ENCODE results near the gene TMEM245.

TMEM245 gene

DNA sequence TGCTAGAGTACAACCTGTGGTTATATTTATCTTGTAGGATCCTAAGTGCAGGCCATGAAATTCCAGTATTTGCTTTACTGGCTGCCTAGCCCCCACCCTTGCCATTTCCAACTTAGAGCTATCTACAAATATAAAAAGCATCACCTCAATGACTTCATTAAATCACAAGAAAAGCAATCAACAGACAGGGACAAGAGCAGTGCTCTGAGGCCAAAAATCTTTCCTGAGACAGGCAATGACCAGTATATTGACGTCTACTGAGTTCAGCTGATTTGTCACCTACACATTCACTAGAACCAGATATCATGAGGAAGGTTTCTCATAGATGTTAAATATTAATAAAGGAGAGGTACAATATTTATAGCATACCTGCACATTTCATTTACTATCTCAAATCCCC is 68.0 kb downstream of the TMEM245 start:
- H3K4me3 ChIP-seq (ENCODE audit: low read depth, low read length), result no peak overlapping the region
- TF ChIP-seq, protein P1, sequence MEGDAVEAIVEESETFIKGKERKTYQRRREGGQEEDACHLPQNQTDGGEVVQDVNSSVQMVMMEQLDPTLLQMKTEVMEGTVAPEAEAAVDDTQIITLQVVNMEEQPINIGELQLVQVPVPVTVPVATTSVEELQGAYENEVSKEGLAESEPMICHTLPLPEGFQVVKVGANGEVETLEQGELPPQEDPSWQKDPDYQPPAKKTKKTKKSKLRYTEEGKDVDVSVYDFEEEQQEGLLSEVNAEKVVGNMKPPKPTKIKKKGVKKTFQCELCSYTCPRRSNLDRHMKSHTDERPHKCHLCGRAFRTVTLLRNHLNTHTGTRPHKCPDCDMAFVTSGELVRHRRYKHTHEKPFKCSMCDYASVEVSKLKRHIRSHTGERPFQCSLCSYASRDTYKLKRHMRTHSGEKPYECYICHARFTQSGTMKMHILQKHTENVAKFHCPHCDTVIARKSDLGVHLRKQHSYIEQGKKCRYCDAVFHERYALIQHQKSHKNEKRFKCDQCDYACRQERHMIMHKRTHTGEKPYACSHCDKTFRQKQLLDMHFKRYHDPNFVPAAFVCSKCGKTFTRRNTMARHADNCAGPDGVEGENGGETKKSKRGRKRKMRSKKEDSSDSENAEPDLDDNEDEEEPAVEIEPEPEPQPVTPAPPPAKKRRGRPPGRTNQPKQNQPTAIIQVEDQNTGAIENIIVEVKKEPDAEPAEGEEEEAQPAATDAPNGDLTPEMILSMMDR (IDR thresholded peaks at IDR 0.05; ENCODE audit: borderline replicate concordance, insufficient read depth, low read depth, low read length), result no peak

DNA sequence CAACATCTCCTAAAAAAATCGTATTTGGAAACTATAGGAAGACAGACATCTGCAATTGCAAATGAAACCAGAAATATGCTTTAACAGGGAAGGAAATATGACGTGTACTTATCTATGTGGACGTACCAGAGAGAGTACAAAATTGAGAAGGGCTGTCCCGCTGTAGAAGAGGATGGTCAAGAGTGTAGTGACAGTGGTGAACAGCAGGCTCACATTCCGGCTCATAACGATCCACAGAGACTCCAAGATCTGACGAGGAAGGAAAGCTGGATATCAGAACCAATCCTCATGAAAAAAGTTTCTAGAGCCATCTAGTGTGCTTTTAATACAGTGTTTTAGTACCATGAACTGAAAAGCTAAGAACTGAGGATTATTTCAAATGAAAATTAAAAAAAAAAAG is 69.3 kb downstream of the TMEM245 start:
- H3K4me3 ChIP-seq (ENCODE audit: low read depth, low read length), result no peak overlapping the region
- TF ChIP-seq, protein P1 (IDR thresholded peaks at IDR 0.05; ENCODE audit: borderline replicate concordance, insufficient read depth, low read depth, low read length), result no peak

DNA sequence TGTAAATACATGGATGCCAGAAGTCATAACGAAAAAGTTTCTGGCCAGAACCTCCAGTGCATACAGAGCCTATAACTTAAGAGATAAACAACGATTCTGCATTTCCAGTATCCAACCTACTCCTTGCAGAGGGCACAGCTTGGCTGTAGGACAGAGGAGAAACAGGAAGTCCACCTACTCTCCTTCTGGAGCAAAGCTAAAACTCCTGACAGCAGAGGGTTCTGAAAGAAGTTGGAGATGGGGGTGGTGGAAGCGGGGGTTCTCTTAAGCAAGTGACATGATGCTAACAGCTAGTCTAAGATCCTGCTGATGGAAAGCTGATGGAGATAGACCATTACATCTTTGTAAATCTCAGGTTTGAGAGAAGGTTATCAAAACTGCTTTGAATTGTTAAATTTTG is 70.9 kb downstream of the TMEM245 start:
- TF ChIP-seq, protein P1 (IDR thresholded peaks at IDR 0.05; ENCODE audit: borderline replicate concordance, insufficient read depth, low read depth, low read length), result no peak

DNA sequence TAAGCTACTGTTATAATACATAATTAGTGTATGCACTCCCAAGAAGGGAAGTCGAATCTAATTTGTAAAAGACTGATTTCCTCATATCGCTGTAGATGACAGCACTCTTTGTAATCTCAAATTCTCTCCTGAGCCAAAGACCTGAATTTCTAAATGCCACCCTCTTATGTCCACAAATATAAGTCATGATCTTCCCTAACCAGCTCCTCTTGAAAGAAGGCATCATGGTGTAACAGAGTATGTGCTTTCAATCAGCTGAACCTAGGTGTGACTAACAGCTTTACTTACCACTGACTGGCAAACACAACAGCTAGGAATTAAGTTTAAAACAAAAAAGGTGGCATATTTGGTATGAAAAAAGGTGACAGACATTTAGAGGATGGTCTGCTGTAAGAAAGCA is 72.5 kb downstream of the TMEM245 start:
- no peak overlapping the region for H3K4me3 ChIP-seq (ENCODE audit: low read depth, low read length)
- TF ChIP-seq, protein P1 (IDR thresholded peaks at IDR 0.05; ENCODE audit: borderline replicate concordance, insufficient read depth, low read depth, low read length), result no peak

More for the DNA sequence above, 70.9 kb downstream of the TMEM245 start:
- H3K4me3 ChIP-seq (ENCODE audit: low read depth, low read length), result no peak overlapping the region

DNA sequence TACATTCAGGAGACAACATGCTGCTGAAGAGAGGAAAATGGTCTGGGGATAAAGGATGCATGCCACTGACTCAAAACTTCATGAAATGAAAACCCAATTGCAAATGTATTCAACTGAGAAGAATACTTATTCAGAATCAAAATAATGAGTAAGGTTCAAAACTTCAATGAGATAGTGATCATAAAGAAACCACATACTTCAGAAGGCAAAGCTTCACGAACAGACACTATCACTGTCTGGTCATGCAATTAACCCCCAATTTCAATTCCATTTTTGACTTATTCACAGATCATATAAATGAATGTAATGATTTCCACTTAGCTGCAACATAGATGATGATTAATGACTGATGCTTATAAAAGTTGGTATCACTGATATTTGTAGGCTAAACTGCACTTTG is 73.4 kb downstream of the TMEM245 start:
- no peak overlapping the region for H3K4me3 ChIP-seq (ENCODE audit: low read depth, low read length)
- TF ChIP-seq, protein P1 (IDR thresholded peaks at IDR 0.05; ENCODE audit: borderline replicate concordance, insufficient read depth, low read depth, low read length), result no peak

DNA sequence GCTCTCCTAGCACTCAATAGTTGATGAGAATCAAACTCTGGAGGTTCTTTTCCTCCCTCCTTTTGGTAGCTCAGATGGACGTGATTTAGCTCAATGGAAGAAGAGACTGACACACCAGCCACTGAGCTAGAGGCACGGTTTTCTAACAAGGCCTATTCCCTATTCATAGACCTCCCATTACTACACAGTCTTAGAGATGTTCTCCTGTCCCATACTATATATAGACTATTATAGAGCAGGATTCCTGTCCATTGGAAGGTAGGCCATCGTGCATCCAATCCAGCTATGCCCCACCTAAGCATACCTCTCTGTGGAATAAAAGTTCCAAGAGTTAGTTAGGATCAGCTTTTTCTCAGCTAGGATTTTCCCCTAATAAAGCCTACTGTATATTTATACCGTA is 76.2 kb downstream of the TMEM245 start:
- TF ChIP-seq, protein P1 (IDR thresholded peaks at IDR 0.05; ENCODE audit: borderline replicate concordance, insufficient read depth, low read depth, low read length), result no peak

DNA sequence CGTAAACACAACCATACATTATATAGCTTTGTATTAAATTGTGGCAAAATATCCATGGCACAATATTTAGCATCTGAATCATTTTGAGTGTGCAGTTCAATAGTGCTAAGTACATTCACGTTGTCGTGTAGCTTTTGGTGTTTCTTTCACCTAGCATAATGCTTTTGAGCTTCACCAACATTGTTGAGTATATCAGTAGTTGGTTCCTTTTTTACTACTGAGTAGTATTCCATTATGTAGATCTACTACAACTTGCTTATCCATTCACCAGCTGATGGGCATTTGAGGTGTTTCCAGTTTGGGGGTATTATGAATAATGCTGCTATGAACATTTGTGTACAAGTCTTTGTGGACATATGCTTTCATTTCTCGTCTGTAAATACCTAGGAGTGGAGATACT is 79.2 kb downstream of the TMEM245 start:
- H3K4me3 ChIP-seq (ENCODE audit: low read depth, low read length), result no peak overlapping the region
- TF ChIP-seq, protein P1 (IDR thresholded peaks at IDR 0.05; ENCODE audit: borderline replicate concordance, insufficient read depth, low read depth, low read length), result no peak

More for the DNA sequence above, 76.2 kb downstream of the TMEM245 start:
- H3K4me3 ChIP-seq (ENCODE audit: low read depth, low read length), result no peak overlapping the region
